HG03354 (cell line): ENCODE results near the gene IL37.
"Not testable (repeated sequence)": the region's sequence is repeated elsewhere in the genome, so short reads cannot be mapped to it uniquely, and the experiment has no call there.

Experiments
- ATAC-seq: cut with Tn5 transposase; IDR thresholded peaks from one replicate; pipeline ENCODE4 v1.9.1; 2021; ENCODE audit warnings: mild to moderate bottlenecking; ENCODE audit not compliant: unreplicated experiment, poor library complexity, severe bottlenecking

IL37 gene

GRCh38 chr2:112887964-112888749 is 22.8 kb upstream of the IL37 start:
- no peak for ATAC-seq

- no peak for ATAC-seq
Observed at GRCh38 chr2:112889976-112890375, 21.0 kb upstream of the IL37 start.

- no peak for ATAC-seq
Observed at GRCh38 chr2:112891385-112891831, 19.6 kb upstream of the IL37 start.

GRCh38 chr2:112893752-112894151 is 17.2 kb upstream of the IL37 start:
- ATAC-seq: no peak

- ATAC-seq: no peak
Observed at GRCh38 chr2:112896909-112897623, 13.9 kb upstream of the IL37 start.

- no peak for ATAC-seq
Observed at GRCh38 chr2:112897624-112897978, 13.4 kb upstream of the IL37 start.

GRCh38 chr2:112901431-112902065 is 9.4 kb upstream of the IL37 start:
- not testable (repeated sequence) for ATAC-seq

- ATAC-seq: no peak
Observed at GRCh38 chr2:112902816-112903215, 8.1 kb upstream of the IL37 start.

- no peak for ATAC-seq
Observed at GRCh38 chr2:112904883-112905282, 6.1 kb upstream of the IL37 start.

- no peak for ATAC-seq
Observed at GRCh38 chr2:112906276-112906675, 4.7 kb upstream of the IL37 start.

- no peak for ATAC-seq
Observed at GRCh38 chr2:112907001-112907949, 3.7 kb upstream of the IL37 start.

- ATAC-seq: not testable (repeated sequence)
Observed at GRCh38 chr2:112908559-112908958, 2.4 kb upstream of the IL37 start.

GRCh38 chr2:112910219-112910618 is 746 bp upstream of the IL37 start:
- no peak for ATAC-seq

GRCh38 chr2:112912403-112912802 is 1.4 kb downstream of the IL37 start:
- no peak for ATAC-seq

- ATAC-seq: no peak
Observed at GRCh38 chr2:112915300-112916144, 4.6 kb downstream of the IL37 start.

GRCh38 chr2:112916145-112916571 is 5.2 kb downstream of the IL37 start:
- no peak for ATAC-seq

- no peak for ATAC-seq
Observed at GRCh38 chr2:112916625-112917247, 5.8 kb downstream of the IL37 start.

- ATAC-seq: no peak
Observed at GRCh38 chr2:112917856-112918255, 6.9 kb downstream of the IL37 start.
